A673 (cell line): ENCODE data around the gene PITPNM2.

Experiments used
- CTCF ChIP-seq: fragments of 300-800, 200-600 bp; sonication (generic); conservative IDR thresholded peaks from 2 replicates; pipeline ENCODE4 v1.5.1; 2017; ENCODE audit warnings: low read depth, mild to moderate bottlenecking, antibody characterized with exemption, low read length, moderate library complexity, mixed read lengths
- EZH2 ChIP-seq: fragments of 200-600 bp; sonication (generic); IDR thresholded peaks from 2 replicates; pipeline ENCODE4 v1.6.1; 2017; ENCODE audit warnings: borderline replicate concordance, low read depth, mild to moderate bottlenecking, mixed read lengths, antibody characterized with exemption, low read length; ENCODE audit not compliant: poor library complexity, severe bottlenecking

- TF ChIP-seq CTCF = no peak
- no peak for TF ChIP-seq EZH2
Observed at GRCh38 chr12:123180171-123180570, 29.3 kb upstream of the PITPNM2 start.
